Gastrocnemius medialis (tissue), 4 donors: ENCODE measurements around the gene POLR3B. TPM values are rescaled to one million over a fixed set of nuclear protein-coding genes. Genes with fewer than 3 reads are reported as not detected.

Experiments used
- ATAC-seq, 2 donors: fragments of 150-250 bp; one replicate each; pipeline ENCODE4 v1.9.1; 2016
- DNase-seq, 2 donors: peaks; one replicate each; pipeline ENCODE4 v3.0.0-alpha.2; 2019
- H3K27ac ChIP-seq, 4 donors: fragments of 200-600 bp; sonication (generic); 1 replicate in 1 of 4; 2 replicates in 3 of 4; pipeline ENCODE4 v1.5.1; 2016 to 2018; ENCODE audit warnings: mild to moderate bottlenecking in 2 of 4, moderate library complexity in 1 of 4
- H3K27me3 ChIP-seq, 3 donors: fragments of 200-600 bp; sonication (generic) in 2 of 3; 1 replicate in 1 of 3; 2 replicates in 2 of 3; pipeline versions ENCODE4 v1.5.1 to v1.6.0; 2016 to 2019; ENCODE audit warnings: mild to moderate bottlenecking in 1 of 3, moderate library complexity in 1 of 3
- H3K36me3 ChIP-seq, 2 donors: fragments of 200-600 bp; sonication (generic) in 1 of 2; one replicate each; pipeline ENCODE4 v1.5.1; 2017 to 2018
- H3K4me1 ChIP-seq, 2 donors: fragments of 200-600 bp; sonication (generic) in 1 of 2; one replicate each; pipeline ENCODE4 v1.5.1; 2016 to 2017; ENCODE audit warnings: mild to moderate bottlenecking in 2 of 2
- H3K4me3 ChIP-seq, 4 donors: fragments of 200-600 bp; sonication (generic) in 3 of 4; 1 replicate in 1 of 4; 2 replicates in 3 of 4; pipeline ENCODE4 v1.5.1; 2016 to 2019; ENCODE audit warnings: mild to moderate bottlenecking in 2 of 4
- H3K9me3 ChIP-seq, 3 donors: fragments of 200-600 bp; sonication (generic) in 2 of 3; 1 replicate in 1 of 3; 2 replicates in 2 of 3; pipeline ENCODE4 v1.5.1; 2016 to 2019
- CTCF ChIP-seq, 5 experiments: fragments of 450-650 bp in 3 of 5; fragments of 200-600 bp in 2 of 5; sonication (generic) in 2 of 5; IDR thresholded peaks in 4 of 5; conservative IDR thresholded peaks in 1 of 5; 1 replicate in 4 of 5; 2 replicates in 1 of 5; pipeline ENCODE4 v1.5.1; 2016 to 2019; ENCODE audit warnings: antibody characterized with exemption in 5 of 5, mild to moderate bottlenecking in 3 of 5, moderate library complexity in 3 of 5
- POLR2A ChIP-seq, 2 donors: fragments of 450-650 bp; IDR thresholded peaks; one replicate each; pipeline ENCODE4 v1.6.1; 2017; ENCODE audit warnings: antibody characterized with exemption in 2 of 2, mild to moderate bottlenecking in 2 of 2, moderate library complexity in 2 of 2
- in situ Hi-C, 4 donors: fragments of 200-750 bp; cut with MboI; loops; one replicate each; pipeline versions ENCODE4 v1.15.0 to v1.8.0; 2017; ENCODE audit warnings: low sequenced_read_pairs in 4 of 4
- intact Hi-C: fragments of 100-400 bp; cut with DNase I; formaldehyde crosslinking; loops from one replicate; pipeline ENCODE4 v1.15.1; 2023; ENCODE audit warnings: low total_unique reads
- total RNA-seq, 4 donors: library from RNA; depleted of rRNA; stranded (reverse); fragments of >200 nt; gene quantifications; one replicate each; pipeline versions ENCODE4 v1.1.0 to v1.2.3, GENCODE V29; 2016

Gene POLR3B
- total RNA-seq, 4 donors from 2014 or later = 4.2 to 9.5 (median 6.4) TPM

GRCh38 chr12:106527356-106527755, 169.8 kb downstream of the POLR3B start:
- intact Hi-C loops = no loop called here
- TF ChIP-seq CTCF (IDR thresholded peaks at IDR 0.05 in 4 of 5, conservative IDR thresholded peaks at IDR 0.05 in 1 of 5) (no peak), POLR2A (IDR thresholded peaks at IDR 0.05) (no peak)
- H3K36me3 ChIP-seq = no peaks in the 10 kb centered on the region
- ATAC-seq (no peak), DNase-seq (no peak)
- H3K27me3 ChIP-seq = no peaks in the 10 kb centered on the region
- in situ Hi-C loops = no loop called here
- H3K4me3 ChIP-seq = no peak overlapping the region
- H3K27ac ChIP-seq = no peak overlapping the region
- H3K4me1 ChIP-seq = no peaks in the 10 kb centered on the region
- H3K9me3 ChIP-seq = no peaks in the 10 kb centered on the region

- intact Hi-C loops (no loop called here), in situ Hi-C loops (no loop called here)
- TF ChIP-seq CTCF (IDR thresholded peaks at IDR 0.05 in 4 of 5, conservative IDR thresholded peaks at IDR 0.05 in 1 of 5) (no peak), POLR2A (IDR thresholded peaks at IDR 0.05) (no peak)
- no peaks in the 10 kb centered on the region for H3K9me3 ChIP-seq
- H3K36me3 ChIP-seq = no peaks in the 10 kb centered on the region
- ATAC-seq (no peak), DNase-seq (no peak)
- H3K27me3 ChIP-seq = no peaks in the 10 kb centered on the region
- H3K4me1 ChIP-seq = no peaks in the 10 kb centered on the region
- no peak overlapping the region for H3K27ac ChIP-seq
- no peak overlapping the region for H3K4me3 ChIP-seq
Measured at GRCh38 chr12:106541201-106541600, 183.7 kb downstream of the POLR3B start.

- Histone ChIP-seq H3K4me1 (no peaks in the 10 kb centered on the region), H3K36me3 (no peaks in the 10 kb centered on the region), H3K27ac (no peak overlapping the region), H3K9me3 (no peaks in the 10 kb centered on the region), H3K27me3 (no peaks in the 10 kb centered on the region), H3K4me3 (no peak overlapping the region)
- intact Hi-C loops (no loop called here), in situ Hi-C loops (no loop called here)
- DNase-seq = no peak
- ATAC-seq = no peak
- no peak for TF ChIP-seq POLR2A (IDR thresholded peaks at IDR 0.05)
Measured at GRCh38 chr12:106551410-106551809, 193.9 kb downstream of the POLR3B start.

GRCh38 chr12:106552228-106552627, 194.7 kb downstream of the POLR3B start:
- no peak for ATAC-seq

More at GRCh38 chr12:106552228-106552627, 194.7 kb downstream of the POLR3B start:
- H3K27ac ChIP-seq = no peak overlapping the region
- no peak for TF ChIP-seq CTCF (IDR thresholded peaks at IDR 0.05 in 4 of 5, conservative IDR thresholded peaks at IDR 0.05 in 1 of 5)
- TF ChIP-seq POLR2A (IDR thresholded peaks at IDR 0.05) = no peak
- H3K4me3 ChIP-seq = no peak overlapping the region
- no peaks in the 10 kb centered on the region for H3K36me3 ChIP-seq
- no peaks in the 10 kb centered on the region for H3K9me3 ChIP-seq
- no peaks in the 10 kb centered on the region for H3K27me3 ChIP-seq
- intact Hi-C loops (no loop called here), in situ Hi-C loops (no loop called here)
- DNase-seq = no peak
- H3K4me1 ChIP-seq = no peaks in the 10 kb centered on the region

Other genes starting within 250 kb of the POLR3B start
- gene NUAK1, start 218.8 kb upstream of the POLR3B start, total RNA-seq = 10 to 100 TPM; 18.9 to 34.5 (median 29.1) TPM
- 10 to 100 TPM in 3 of 4 donors, 1 to 10 TPM in 1; 9.7 to 17.6 (median 15.7) TPM for gene CKAP4, start 109.7 kb upstream of the POLR3B start, total RNA-seq
- 10 to 100 TPM; 39.1 to 51.7 (median 43.9) TPM for gene TCP11L2, start 55.0 kb upstream of the POLR3B start, total RNA-seq
- gene RFX4, start 225.3 kb downstream of the POLR3B start, total RNA-seq = not detected